GM12865 (cell line): ENCODE results near the gene ANKRD23.

Experiments
- DNase-seq: peaks from one replicate; pipeline ENCODE4 v3.0.0; 2010; ENCODE audit warnings: low read depth
- H3K4me3 ChIP-seq: 2 replicates; pipeline ENCODE4 v1.5.1; 2011; ENCODE audit warnings: mild to moderate bottlenecking, low read depth, low read length, control low read depth
- TF ChIP-seq, protein P1 (sequence below): IDR thresholded peaks from 2 replicates; pipeline ENCODE4 v1.5.1; 2011; ENCODE audit warnings: low read length, control low read depth, low read depth, inconsistent platforms; ENCODE audit not compliant: insufficient read depth; ENCODE audit errors: missing control alignments

Gene ANKRD23

DNA sequence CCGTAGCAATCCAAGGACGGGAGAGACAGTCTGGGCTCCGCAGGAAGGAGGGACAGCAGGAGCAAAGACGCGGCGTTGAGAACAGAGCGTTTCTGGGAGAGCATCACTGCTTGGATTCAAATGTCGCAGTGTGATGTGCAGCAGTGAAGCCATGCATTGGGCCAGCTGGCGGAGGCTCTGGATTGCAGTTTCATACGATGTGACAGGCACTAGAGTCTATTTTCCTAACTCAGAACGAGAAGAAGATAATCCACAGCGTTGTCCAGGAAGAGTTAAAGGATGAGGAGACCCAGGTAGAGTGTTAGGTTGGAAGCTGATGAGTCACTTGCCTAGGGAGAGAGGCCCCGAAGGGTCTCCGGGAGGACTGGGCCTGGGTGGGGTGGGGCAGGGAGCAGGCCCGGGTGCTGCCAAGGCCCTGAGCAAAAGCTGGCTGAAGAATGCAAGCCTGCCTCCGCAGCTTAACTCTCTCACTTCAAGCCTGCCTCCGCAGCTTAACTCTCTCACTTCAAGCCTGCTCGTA, 43.7 kb upstream of the ANKRD23 start:
- no peak overlapping the region for H3K4me3 ChIP-seq

DNA sequence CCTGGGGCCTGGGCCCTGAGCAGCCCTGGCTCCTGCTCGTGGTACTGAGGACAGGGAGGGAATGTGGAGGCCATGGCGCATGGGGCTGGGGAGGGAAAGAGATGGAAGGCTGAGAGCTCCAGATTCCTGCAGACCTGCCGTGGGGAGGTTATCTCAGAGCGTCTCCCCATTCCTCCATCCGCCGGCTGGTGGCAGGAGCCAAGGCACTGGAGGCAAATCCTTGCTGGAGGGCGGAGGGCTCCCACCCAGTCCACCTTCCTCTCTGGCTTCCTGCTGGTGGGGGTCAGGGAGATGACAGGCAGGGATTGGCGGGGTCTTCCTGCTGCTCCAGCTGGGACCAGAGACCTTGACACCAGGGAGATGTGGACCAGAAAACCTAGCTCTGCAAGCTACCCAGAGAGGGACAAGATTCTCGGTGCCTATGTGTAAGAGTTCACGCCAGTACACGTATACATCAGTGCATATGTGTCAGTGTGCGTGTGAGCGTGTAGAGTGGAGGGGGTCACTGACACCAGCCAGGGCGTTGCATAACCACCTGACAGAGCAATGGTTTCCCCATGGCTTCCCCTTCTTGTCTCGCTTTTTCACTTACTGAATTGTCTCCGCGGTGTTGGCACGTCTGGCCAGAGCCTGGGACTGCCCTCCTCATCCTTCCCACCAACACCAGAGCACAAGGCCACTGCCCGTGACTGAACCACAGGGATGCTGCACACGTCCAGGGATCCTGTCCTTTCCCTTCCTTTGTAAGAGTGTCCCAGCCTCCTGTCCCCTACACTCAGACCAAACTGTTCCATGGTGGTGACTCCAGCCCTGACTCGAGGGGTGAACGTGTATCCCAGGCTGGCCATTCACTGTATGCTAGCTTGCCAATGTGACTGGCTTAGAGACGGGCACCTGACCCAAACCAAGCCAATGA, 41.9 kb upstream of the ANKRD23 start:
- TF ChIP-seq, protein P1, sequence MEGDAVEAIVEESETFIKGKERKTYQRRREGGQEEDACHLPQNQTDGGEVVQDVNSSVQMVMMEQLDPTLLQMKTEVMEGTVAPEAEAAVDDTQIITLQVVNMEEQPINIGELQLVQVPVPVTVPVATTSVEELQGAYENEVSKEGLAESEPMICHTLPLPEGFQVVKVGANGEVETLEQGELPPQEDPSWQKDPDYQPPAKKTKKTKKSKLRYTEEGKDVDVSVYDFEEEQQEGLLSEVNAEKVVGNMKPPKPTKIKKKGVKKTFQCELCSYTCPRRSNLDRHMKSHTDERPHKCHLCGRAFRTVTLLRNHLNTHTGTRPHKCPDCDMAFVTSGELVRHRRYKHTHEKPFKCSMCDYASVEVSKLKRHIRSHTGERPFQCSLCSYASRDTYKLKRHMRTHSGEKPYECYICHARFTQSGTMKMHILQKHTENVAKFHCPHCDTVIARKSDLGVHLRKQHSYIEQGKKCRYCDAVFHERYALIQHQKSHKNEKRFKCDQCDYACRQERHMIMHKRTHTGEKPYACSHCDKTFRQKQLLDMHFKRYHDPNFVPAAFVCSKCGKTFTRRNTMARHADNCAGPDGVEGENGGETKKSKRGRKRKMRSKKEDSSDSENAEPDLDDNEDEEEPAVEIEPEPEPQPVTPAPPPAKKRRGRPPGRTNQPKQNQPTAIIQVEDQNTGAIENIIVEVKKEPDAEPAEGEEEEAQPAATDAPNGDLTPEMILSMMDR, result no peak
- no peak for DNase-seq
- no peak overlapping the region for H3K4me3 ChIP-seq

More for the DNA sequence above, 43.7 kb upstream of the ANKRD23 start:
- no peak for DNase-seq
- TF ChIP-seq, protein P1, result no peak

DNA sequence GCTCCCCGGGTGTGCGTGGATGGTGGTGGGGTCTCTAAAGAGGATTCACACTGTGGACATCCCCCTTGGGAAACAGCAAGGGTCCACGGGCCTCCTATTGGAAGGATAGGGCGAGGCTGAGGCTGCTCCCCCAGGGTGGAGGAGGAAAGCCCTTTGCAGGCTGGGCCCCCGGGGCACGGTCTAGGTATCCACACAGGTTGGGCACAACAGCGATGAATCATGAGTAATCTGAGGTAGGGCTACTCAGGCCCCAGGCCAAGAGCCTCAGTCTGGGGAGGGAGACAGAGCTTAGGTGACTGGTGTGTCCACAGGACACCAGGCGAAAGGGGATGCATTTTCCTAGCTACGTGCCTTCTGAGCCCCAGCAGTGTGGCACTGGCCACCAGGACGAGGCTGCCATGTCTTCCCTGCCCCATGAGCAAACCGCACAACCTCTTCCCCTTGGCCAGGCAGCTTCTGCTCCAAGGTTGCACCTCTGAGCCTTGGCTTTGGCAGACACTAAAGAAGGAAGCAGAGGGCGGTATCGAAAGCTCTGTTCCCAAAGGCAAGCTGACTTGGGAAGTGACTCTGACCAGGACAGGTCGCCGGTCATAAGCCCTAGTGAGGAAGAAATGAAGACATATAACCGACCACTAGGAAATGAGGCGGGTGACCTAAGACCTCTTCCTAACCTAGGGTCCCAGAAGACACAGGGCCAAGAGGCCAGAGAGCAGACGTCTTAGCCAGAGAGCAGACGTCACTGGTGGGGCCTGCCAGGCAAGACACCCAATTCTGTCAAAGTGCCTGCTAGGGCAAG, 40.7 kb upstream of the ANKRD23 start:
- DNase-seq, result no peak
- no peak overlapping the region for H3K4me3 ChIP-seq
- TF ChIP-seq, protein P1, result no peak

DNA sequence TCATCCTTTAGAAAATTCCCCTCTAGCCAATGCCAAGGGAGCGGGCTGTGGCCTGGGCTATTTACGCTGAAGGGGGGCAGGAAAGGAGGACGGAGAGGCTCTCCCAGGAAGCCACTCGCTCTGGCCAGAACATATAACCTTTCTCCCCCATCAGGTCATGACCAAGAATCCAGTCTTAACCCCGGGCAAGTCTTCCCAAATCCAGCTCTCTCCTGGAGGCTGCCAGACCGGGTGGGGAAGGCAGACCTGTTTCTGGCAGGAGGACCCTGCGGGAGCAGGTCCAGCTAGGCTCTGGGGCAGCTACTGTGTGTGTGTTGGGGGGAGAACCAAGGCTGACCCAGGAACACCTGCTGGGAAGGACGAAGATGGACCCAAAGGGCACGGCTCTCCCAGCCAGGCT, 39.5 kb upstream of the ANKRD23 start:
- no peak overlapping the region for H3K4me3 ChIP-seq
- TF ChIP-seq, protein P1, result no peak
- no peak for DNase-seq

DNA sequence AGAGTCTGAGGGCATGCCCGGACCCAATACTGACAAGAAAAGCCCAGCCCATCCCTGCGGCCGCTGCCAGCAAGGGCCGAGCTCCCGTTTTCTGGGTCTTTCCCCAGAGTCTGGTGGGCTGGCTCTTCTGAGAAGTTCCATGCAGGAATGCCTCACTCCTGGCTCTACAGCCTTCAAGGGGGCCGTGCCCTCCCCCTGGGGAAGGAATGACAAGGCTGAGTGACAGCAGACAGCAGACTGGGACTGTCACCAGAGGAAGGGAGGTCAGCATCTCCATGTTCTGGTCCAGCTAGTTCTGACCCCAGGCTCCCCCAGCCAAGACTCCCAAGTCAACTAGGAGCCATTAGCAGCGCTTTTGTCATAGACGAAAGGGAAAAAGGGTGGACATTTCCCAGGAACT, 39.1 kb upstream of the ANKRD23 start:
- no peak for DNase-seq
- TF ChIP-seq, protein P1, result no peak
- no peak overlapping the region for H3K4me3 ChIP-seq

DNA sequence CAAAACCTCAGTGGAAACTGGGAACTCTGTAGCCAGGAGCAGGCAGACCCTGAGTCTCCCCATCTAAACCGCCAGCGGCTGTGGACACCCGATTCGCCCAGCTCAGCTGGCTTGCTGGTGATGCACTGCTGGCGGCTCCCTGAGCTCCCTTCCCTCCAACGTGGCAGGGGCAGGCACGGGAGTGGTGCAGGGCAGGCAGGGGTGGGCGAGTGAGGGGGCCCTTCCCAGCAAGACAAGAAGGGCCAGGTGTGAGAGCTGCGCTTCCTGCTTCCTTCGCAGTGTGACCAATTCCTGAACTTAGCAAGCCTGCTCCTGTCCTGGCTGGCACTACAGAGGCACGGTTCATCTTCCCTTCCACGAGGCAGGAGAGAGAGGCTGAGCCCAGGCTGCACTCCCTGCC, 38.4 kb upstream of the ANKRD23 start:
- TF ChIP-seq, protein P1, result no peak
- no peak for DNase-seq
- H3K4me3 ChIP-seq, result no peak overlapping the region
